GM19099 (cell line): ENCODE measurements around the gene ATP6V1G3.

Source experiments
- POLR2A ChIP-seq: IDR thresholded peaks from 3 replicates; pipeline ENCODE4 v1.6.1; 2011; ENCODE audit warnings: low read depth; ENCODE audit not compliant: insufficient read length; ENCODE audit errors: extremely low read depth

The ATP6V1G3 gene

DNA sequence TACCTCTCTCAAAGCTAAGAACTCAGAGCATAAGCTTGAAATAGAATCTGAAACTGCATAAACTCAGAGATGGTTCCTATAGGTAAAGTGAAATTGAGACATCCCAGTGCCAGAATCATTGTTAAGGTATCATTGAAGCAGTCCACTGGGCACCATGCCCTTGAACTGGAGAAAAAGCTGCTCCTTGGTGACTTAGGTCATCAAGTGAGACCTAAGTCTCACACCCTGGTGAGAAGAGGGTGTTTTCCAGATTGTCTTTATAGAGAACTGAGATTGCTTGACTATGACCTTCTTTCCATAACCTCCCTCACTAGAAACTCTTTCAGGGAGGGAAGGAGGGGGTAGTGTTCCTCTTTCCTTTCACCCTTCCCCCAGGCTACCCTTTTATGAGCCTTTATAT lies 9.4 kb upstream of the ATP6V1G3 start:
- TF ChIP-seq POLR2A, result no peak

DNA sequence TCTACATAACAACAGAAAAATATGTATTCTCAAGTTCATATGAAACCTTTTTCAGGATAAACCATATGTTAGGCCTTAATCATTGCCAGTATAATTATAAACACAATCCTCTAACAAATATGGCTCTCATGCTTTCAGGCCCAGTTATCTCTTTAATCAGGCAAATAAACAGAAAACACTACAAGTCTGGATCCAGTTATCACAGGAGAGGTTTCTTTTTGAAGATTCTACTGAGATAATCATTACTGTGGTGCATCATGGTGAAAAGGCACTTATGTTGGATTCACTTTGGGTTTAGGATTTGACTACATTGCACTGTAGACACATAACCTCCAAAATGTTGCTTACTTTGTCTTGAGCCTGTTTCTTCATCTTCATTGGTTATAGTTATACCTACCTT lies 8.4 kb upstream of the ATP6V1G3 start:
- no peak for TF ChIP-seq POLR2A

DNA sequence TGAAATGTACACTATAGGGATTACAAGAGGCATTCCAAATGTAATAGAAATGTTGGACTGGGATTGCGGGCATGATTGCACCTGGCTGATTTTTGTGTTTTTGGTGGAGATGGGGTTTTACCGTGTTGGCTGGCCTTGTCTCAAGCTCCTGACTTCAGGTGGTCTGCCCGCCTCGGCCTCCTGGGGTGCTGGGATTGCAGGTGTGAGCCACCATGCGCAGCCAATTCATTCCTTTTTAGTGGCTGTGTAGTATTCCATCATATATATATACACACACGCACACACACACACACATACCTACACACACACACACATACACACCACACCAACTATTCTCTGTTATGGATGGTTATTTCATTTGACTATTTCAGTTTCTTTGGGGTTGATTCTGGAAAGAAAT lies 4.7 kb upstream of the ATP6V1G3 start:
- no peak for TF ChIP-seq POLR2A

DNA sequence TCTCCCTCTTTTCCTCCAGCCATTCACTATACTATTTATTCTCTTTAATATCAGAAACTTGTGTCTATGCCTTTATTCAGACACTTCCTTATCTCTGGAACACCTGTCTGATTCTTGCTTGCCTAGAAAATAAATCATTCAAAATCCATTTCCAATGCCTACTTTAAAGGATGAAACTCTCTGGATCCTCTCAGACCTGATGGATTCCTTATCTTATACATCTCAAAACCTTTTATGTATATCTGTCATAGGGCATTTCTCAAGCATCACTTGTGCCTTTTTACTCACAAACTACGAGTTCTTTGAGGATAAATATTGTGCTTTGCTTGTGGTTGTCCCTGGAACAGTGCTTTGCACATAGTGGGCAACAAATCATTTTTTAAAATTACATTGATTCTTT lies 3.8 kb upstream of the ATP6V1G3 start:
- no peak for TF ChIP-seq POLR2A

GRCh38 chr1:198543670-198544260 lies 3.3 kb upstream of the ATP6V1G3 start:
- TF ChIP-seq POLR2A, result no peak

- no peak for TF ChIP-seq POLR2A
These were observed 2.2 kb upstream of the ATP6V1G3 start for GRCh38 chr1:198542632-198543031.

DNA sequence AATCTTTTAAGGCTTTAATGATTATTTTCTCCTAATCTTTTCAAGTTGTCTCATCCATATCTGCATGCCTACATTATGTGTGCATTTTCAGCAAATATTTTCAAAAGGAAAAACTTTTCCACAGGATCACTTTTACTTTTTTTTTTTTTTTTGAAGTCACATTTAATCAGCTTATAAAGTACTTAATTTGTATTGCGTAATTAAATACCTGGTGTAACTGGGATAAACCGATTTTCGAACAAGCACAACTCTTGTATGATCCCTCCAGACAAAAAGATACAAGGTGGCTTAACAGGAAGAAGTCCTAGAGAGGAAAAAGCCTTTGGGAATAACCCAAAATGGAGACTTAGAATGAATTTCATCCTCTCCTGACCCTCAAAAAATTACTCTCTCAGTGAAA lies 1.3 kb upstream of the ATP6V1G3 start:
- no peak for TF ChIP-seq POLR2A

GRCh38 chr1:198538579-198539364 lies 1.7 kb downstream of the ATP6V1G3 start:
- no peak for TF ChIP-seq POLR2A

DNA sequence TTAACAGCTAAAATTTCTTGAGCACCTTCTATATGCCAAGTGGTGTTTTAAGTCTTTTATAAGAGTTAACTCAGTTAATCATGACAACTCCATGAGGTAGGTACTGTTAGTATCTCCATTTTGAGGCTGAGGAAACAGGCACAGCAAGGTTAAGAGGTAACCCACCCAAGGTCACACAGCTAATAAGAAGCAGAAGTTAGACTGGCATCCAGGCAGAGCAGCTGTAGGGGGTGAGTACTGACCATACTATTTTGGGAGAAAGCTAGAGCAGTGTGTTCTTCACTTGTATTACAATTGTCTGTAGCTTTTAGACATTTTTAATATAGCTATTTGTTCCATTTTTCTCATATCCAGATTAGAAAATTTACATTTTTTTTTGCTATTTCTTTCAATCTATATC lies 4.8 kb downstream of the ATP6V1G3 start:
- TF ChIP-seq POLR2A, result no peak

DNA sequence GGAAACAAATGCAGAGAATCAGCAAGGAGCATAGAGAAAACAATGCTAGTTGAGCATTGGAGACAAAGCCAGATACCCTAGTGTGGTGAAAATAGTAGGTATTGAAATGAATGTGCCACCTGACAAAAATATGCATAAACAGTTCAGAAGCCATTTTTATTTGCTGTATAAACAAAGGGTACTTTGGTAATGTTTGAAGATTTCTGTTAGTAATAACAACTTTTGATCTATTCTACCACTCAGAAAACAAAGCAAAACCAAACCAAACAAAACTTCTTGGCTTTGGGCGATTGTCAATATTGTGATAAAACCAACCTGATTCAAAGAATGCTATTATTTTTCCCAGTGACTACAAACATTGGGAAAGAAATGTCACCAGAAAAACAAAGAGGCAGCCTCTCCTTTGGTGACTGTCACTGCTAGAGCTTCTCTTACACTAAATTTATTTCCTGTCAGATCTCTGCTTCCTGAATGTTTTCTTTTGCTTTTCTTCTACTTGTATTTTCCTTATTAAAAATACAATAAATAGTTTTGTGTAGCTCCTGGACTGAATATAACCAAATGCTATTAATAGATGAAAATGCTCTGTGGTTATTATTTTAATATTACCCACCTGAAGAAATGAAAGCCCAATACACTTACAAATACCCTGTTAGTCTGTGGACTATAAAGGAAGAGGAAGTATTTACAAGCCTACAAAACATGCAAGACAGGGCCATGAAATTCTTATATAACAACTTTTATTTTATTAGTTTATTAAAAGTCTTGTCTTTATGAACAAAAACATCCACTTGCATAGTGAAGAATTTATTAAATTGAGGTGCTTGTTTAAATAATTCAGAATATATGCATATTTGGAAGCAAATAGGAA lies 5.7 kb downstream of the ATP6V1G3 start:
- TF ChIP-seq POLR2A, result no peak

GRCh38 chr1:198531891-198532290 lies 8.6 kb downstream of the ATP6V1G3 start:
- TF ChIP-seq POLR2A, result no peak

GRCh38 chr1:198530953-198531352 lies 9.5 kb downstream of the ATP6V1G3 start:
- TF ChIP-seq POLR2A, result no peak

DNA sequence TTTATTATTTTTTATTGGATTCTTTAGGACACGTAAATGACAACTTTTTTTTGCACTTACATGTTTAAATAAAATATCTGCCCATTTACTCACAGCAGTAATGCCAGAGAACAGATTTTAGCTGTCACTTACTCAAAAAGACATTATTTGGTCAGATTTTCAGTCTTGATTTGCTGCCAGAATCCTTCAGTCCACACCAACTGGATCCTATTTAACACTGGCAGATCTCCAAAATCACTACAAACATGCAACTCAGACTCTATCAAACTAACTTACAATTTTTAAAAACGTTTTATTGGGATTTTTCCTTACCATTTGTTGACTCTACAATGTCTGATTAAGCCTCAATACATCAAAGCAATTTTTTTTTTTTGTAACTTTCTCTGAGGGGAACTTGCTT lies 11.1 kb downstream of the ATP6V1G3 start:
- TF ChIP-seq POLR2A, result no peak

- TF ChIP-seq POLR2A, result no peak
These were observed 12.1 kb downstream of the ATP6V1G3 start for GRCh38 chr1:198528364-198528763.

DNA sequence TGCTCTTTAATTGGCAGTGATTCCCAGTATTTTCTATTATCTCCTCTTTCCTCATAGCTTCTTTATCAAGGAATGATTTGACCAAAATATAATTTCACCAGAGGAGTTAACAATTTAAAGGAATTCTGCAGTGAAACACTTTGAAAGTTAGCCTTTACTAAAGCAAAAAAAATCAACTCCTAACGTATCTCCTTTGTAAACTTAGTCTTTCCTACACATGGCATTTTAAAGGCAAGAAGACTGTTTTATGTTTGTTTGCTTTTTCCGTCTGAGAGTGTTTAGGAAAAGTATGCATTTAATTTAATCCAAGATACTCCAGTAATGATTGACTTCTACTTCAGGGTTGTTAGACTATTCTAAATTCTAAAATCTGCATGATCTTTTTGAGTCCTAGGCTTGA lies 15.9 kb downstream of the ATP6V1G3 start:
- TF ChIP-seq POLR2A, result no peak
